IMR-90 (cell line): ENCODE data around the gene KLHL30. TPM values are rescaled to one million over a fixed set of nuclear protein-coding genes. Genes with fewer than 3 reads are reported as not detected.

Experiments
- RCOR1 ChIP-seq: IDR thresholded peaks from 2 replicates; pipeline ENCODE4 v1.6.1; 2012; ENCODE audit warnings: mild to moderate bottlenecking, low read length, improper control_type of control experiment; ENCODE audit not compliant: insufficient replicate concordance
- SMC3 ChIP-seq: fragments of 150-350 bp; IDR thresholded peaks from 2 replicates; pipeline ENCODE4 v1.6.1; 2016; ENCODE audit warnings: low read depth, mild to moderate bottlenecking, antibody characterized with exemption, low read length, moderate library complexity
- polyA plus RNA-seq, 3 experiments: library from polyadenylated mRNA; depleted of rRNA; stranded (reverse); fragments of >200 nt; gene quantifications; 2 replicates each; pipeline ENCODE4 v1.2.3, GENCODE V29; 2012; ENCODE audit warnings: low replicate concordance in 1 of 3
- total RNA-seq: library from RNA; depleted of rRNA; stranded (reverse); fragments of >200 nt; gene quantifications from 2 replicates; pipeline ENCODE4 v1.2.3, GENCODE V29; 2012

The KLHL30 gene
- total and polyA plus RNA-seq, 2 of the 4 experiments (the other 2 are of a cell fraction): under 0.01 to 0.03 TPM

DNA sequence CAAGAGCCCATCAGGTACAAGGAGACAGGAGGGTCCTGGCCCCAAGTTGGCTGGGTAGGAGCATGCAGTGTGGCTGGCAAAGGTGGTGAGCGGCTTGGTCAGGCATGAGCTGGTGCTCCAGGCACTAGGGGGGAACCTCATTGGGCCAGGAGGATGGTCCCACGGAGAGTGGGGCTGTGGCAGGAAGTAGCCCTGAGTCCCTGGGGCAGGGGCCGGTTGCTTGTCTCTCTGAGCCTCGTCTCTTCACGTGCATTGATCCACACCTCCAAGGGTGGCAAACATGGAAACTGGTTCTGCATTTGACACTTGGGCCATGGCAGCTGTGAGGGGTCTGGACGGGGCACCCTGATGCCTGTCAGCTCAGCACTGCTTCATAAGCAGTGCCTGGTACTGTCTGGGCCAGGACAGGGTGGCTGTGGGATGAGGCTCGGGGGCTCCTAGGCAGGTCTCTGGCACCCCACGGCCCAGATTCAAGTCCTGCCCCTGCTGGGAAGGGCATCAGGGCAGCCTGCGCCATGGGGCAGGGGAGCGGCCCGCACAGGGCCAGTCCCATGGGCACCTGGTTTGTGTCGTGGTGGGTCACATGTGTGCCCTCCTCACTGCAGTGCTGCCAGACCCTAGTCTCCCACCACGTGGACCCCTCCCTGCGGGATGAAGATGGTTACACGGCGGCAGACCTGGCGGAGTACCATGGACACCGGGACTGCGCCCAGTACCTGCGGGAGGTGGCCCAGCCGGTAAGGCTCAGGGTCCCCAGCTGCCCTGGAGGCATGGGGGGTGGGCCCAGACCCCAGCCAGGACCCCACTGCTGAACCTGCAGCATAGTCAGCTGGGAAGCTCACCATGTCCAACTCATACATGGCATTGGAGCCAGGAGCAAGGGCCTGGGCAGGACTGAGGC is 21.9 kb upstream of the KLHL30 start (continued):
- TF ChIP-seq RCOR1 (no peak), SMC3 (no peak)
